CD4-positive, alpha-beta T cell (primary cell): Measurements from ENCODE around the gene TEKT3. TPM values are rescaled to one million over a fixed set of nuclear protein-coding genes. Genes with fewer than 3 reads are reported as not detected.

Experiments used
- ATAC-seq: fragments of 200-7000 bp; cut with Tn5 transposase; one replicate; pipeline ENCODE4 v1.10.0; 2022; ENCODE audit warnings: mild to moderate bottlenecking; ENCODE audit not compliant: poor library complexity
- CTCF ChIA-PET: fragments of 350-600 bp; sonication (Branson Sonifier 250); formaldehyde crosslinking; loops from one replicate; lab custom pipeline; 2021; ENCODE audit warnings: antibody characterized with exemption, inconsistent platforms; lab: Charles Lee
- POLR2A ChIA-PET: fragments of 350-600 bp; sonication (Branson Sonifier 250); formaldehyde crosslinking; loops from one replicate; lab custom pipeline; 2021; ENCODE audit warnings: antibody characterized with exemption, inconsistent platforms; lab: Charles Lee
- DNase-seq, 14 experiments: peaks; one replicate each; pipeline ENCODE4 v3.0.0-alpha.2; 2013 to 2020; ENCODE audit warnings: mixed read lengths in 2 of 14
- H3K27ac ChIP-seq, 2 donors: one replicate each; pipeline versions ENCODE4 v1.5.1 to v1.7.0; 2013; ENCODE audit warnings: low read length in 2 of 2, low read depth in 1 of 2, mild to moderate bottlenecking in 1 of 2
- H3K27me3 ChIP-seq, 2 experiments: 1 replicate in 1 of 2; 2 replicates in 1 of 2; pipeline versions ENCODE4 v1.6.1 to v1.7.0; 2013; ENCODE audit warnings: low read length in 2 of 2, control low read depth in 1 of 2, mild to moderate bottlenecking in 1 of 2, moderate library complexity in 1 of 2; ENCODE audit not compliant: insufficient read depth in 2 of 2, control insufficient read depth in 1 of 2
- H3K36me3 ChIP-seq: one replicate; pipeline ENCODE4 v1.6.1; 2013; ENCODE audit warnings: low read length, control low read depth; ENCODE audit not compliant: insufficient read depth
- H3K4me1 ChIP-seq: one replicate; pipeline ENCODE4 v1.6.1; 2013; ENCODE audit warnings: low read length, control low read depth; ENCODE audit not compliant: insufficient read depth
- H3K4me3 ChIP-seq: one replicate; pipeline ENCODE4 v1.5.1; 2013; ENCODE audit warnings: mild to moderate bottlenecking, low read length, moderate library complexity
- H3K9me3 ChIP-seq, 2 experiments: 1 replicate in 1 of 2; 2 replicates in 1 of 2; pipeline versions ENCODE4 v1.6.1 to v1.7.0; 2013; ENCODE audit warnings: low read length in 2 of 2, mild to moderate bottlenecking in 2 of 2, control low read depth in 1 of 2, moderate library complexity in 1 of 2; ENCODE audit not compliant: control insufficient read depth in 1 of 2, insufficient read depth in 1 of 2
- H3K27ac Mint-ChIP-seq: one replicate; pipeline ENCODE4 v1.8.0; 2020; ENCODE audit warnings: mixed read lengths
- H3K27me3 Mint-ChIP-seq: one replicate; pipeline ENCODE4 v1.8.0; 2021; ENCODE audit warnings: mixed read lengths
- H3K36me3 Mint-ChIP-seq: one replicate; pipeline ENCODE4 v1.8.0; 2021; ENCODE audit warnings: low read depth, mixed read lengths
- H3K4me1 Mint-ChIP-seq: one replicate; pipeline ENCODE4 v1.8.0; 2021; ENCODE audit warnings: low read depth, mixed read lengths
- H3K4me3 Mint-ChIP-seq: one replicate; pipeline ENCODE4 v1.8.0; 2020; ENCODE audit warnings: mild to moderate bottlenecking, mixed read lengths
- H3K9me3 Mint-ChIP-seq: one replicate; pipeline ENCODE4 v1.8.0; 2020; ENCODE audit warnings: mixed read lengths
- intact Hi-C, 2 experiments: fragments of 100-400 bp; cut with DNase I in 1 of 2; cut with micrococcal nuclease in 1 of 2; formaldehyde crosslinking; loops; one replicate each; pipeline versions ENCODE4 v1.15.1 to v1.9.0; 2023 to 2025; cut with DNase I, micrococcal nuclease
- total RNA-seq, 174 experiments: library from RNA in 2 of 174; stranded (reverse) in 2 of 174; gene quantifications; one replicate each; pipeline ENCODE4 v1.2.3 and lab custom pipeline; 2021 to 2026
- TF ChIP-seq, protein P1 (sequence below): fragments of 200-600 bp; IDR thresholded peaks from one replicate; pipeline ENCODE4 v1.8.0; 2022; ENCODE audit warnings: antibody characterized with exemption, mild to moderate bottlenecking

The TEKT3 gene
- total RNA-seq, 2 experiments from 2014 or later: not detected

DNA sequence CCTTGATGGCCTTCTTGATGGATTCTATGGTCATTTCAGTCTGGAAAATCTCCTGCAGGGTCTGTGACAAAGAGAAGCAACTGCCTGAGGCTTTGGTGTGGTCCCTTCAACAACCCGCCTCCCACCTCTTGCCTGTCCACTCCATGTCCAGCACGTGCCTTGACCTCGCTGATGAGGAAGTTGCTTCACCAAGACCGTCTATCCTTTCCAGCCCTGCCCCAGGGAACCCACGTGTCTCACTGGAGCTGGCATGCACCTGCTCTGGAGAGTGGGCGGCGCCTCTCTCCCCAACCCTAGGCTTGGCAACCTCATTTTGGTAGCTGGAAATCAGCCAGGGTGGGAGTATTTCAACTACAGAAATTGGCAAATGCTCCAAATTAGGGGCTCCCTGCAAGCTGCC lies 32.6 kb downstream of the TEKT3 start:
- Mint-ChIP-seq H3K4me3 (no peak overlapping the region), H3K4me1 (no peaks in the 10 kb centered on the region), H3K27ac (no peak overlapping the region), H3K9me3 (no peaks in the 10 kb centered on the region), H3K36me3 (no peaks in the 10 kb centered on the region), H3K27me3 (no peaks in the 10 kb centered on the region)
- no peaks in the 10 kb centered on the region for H3K9me3 ChIP-seq
- ChIA-PET POLR2A (no interaction called here), CTCF (no interaction called here)
- H3K4me1 ChIP-seq: no peaks in the 10 kb centered on the region
- intact Hi-C loops: no loop called here
- H3K27me3 ChIP-seq: no peaks in the 10 kb centered on the region
- no peak overlapping the region for H3K27ac ChIP-seq
- DNase-seq (no peak), ATAC-seq (no peak)
- TF ChIP-seq, protein P1, sequence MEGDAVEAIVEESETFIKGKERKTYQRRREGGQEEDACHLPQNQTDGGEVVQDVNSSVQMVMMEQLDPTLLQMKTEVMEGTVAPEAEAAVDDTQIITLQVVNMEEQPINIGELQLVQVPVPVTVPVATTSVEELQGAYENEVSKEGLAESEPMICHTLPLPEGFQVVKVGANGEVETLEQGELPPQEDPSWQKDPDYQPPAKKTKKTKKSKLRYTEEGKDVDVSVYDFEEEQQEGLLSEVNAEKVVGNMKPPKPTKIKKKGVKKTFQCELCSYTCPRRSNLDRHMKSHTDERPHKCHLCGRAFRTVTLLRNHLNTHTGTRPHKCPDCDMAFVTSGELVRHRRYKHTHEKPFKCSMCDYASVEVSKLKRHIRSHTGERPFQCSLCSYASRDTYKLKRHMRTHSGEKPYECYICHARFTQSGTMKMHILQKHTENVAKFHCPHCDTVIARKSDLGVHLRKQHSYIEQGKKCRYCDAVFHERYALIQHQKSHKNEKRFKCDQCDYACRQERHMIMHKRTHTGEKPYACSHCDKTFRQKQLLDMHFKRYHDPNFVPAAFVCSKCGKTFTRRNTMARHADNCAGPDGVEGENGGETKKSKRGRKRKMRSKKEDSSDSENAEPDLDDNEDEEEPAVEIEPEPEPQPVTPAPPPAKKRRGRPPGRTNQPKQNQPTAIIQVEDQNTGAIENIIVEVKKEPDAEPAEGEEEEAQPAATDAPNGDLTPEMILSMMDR: no peak
- no peaks in the 10 kb centered on the region for H3K36me3 ChIP-seq
- H3K4me3 ChIP-seq: no peak overlapping the region

DNA sequence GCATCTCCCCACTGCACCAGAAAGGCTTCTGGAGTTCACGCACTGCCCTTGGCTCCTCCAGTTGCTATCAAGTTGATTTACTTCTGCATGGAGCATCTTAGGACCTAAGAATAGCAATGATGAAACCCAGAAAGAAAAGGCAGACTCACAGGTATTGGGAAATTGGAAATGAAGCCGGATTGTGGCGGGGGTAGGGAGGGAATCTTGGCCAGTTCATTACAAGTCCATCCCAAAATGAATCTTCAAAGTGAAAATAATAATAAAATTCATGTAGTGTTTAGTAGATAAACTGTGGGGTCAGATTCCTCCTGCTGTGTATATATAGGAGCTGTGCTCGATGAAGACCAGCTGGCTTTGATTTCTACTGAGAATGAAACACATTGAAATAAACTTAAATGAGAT lies 33.7 kb downstream of the TEKT3 start:
- H3K27me3 Mint-ChIP-seq: no peaks in the 10 kb centered on the region
- H3K36me3 ChIP-seq: no peaks in the 10 kb centered on the region
- H3K9me3 Mint-ChIP-seq: no peaks in the 10 kb centered on the region
- no peak overlapping the region for H3K27ac ChIP-seq
- no peaks in the 10 kb centered on the region for H3K4me1 Mint-ChIP-seq
- CTCF ChIA-PET: no interaction called here
- no peak for ATAC-seq
- H3K27ac Mint-ChIP-seq: no peak overlapping the region
- TF ChIP-seq, protein P1: no peak
- no peaks in the 10 kb centered on the region for H3K9me3 ChIP-seq
- H3K4me1 ChIP-seq: no peaks in the 10 kb centered on the region
- H3K4me3 Mint-ChIP-seq: no peak overlapping the region
- no peak for DNase-seq
- intact Hi-C loops: no loop called here
- no peak overlapping the region for H3K4me3 ChIP-seq
- POLR2A ChIA-PET: no interaction called here
- no peaks in the 10 kb centered on the region for H3K27me3 ChIP-seq
- no peaks in the 10 kb centered on the region for H3K36me3 Mint-ChIP-seq

DNA sequence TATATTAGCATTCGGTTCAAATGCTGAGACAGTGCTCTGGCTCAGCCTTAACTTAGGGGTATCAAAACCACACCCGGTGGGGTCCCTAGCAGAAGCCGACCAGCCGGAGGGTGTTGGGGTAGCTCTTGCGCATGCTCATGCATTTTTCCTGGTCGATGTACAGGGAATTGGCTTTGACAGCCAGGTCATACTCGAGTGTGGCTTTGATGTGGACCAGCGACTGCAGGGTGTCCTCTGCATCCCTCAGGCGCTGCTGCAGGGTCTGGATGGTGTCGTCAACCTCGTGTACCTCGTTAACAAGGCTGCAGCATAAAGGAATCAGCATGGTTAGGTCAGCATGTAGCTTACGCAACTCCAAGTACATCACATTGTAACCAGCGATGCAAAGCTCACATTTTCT lies 37.5 kb downstream of the TEKT3 start:
- H3K4me3 Mint-ChIP-seq: no peak overlapping the region
- H3K4me1 ChIP-seq: no peaks in the 10 kb centered on the region
- no peaks in the 10 kb centered on the region for H3K9me3 ChIP-seq
- no peak overlapping the region for H3K27ac ChIP-seq
- no peak for DNase-seq
- H3K36me3 Mint-ChIP-seq: no peaks in the 10 kb centered on the region
- POLR2A ChIA-PET: no interaction called here
- H3K4me3 ChIP-seq: no peak overlapping the region
- no peak overlapping the region for H3K27ac Mint-ChIP-seq
- TF ChIP-seq, protein P1: no peak
- H3K36me3 ChIP-seq: no peaks in the 10 kb centered on the region
- H3K9me3 Mint-ChIP-seq: no peaks in the 10 kb centered on the region
- CTCF ChIA-PET: no interaction called here
- H3K27me3 ChIP-seq: peaks cover 0 to 7% of the 10 kb centered on the region in 2 experiments
- intact Hi-C loops: no loop called here
- H3K4me1 Mint-ChIP-seq: no peaks in the 10 kb centered on the region
- no peak for ATAC-seq
- H3K27me3 Mint-ChIP-seq: peaks cover 23% of the 10 kb centered on the region
